Measurements from ENCODE around the gene KCTD5. TPM values are rescaled to one million over a fixed set of nuclear protein-coding genes. Genes with fewer than 3 reads are reported as not detected.
"Not testable (repeated sequence)": the region's sequence is repeated elsewhere in the genome, so short reads cannot be mapped to it uniquely, and the experiment has no call there.

KCTD5 gene
- total RNA-seq, 2 donors from 2014 or later: 13.5 to 14.3 TPM

GRCh38 chr16:2691491-2692248 is 9.3 kb downstream of the KCTD5 start:
- intact Hi-C loops (cut with DNase I): no loop called here
- no peak for DNase-seq (ENCODE audit: low spot score)

GRCh38 chr16:2692251-2692947 is 10.1 kb downstream of the KCTD5 start:
- no peak for DNase-seq (ENCODE audit: low spot score)
- intact Hi-C loops (cut with DNase I): no loop called here

- DNase-seq (ENCODE audit: low spot score): no peak
- intact Hi-C loops (cut with DNase I): no loop called here
Measured at GRCh38 chr16:2692948-2693651, 10.8 kb downstream of the KCTD5 start.

GRCh38 chr16:2696601-2697250 is 14.4 kb downstream of the KCTD5 start:
- DNase-seq (ENCODE audit: low spot score); intact Hi-C loops (cut with DNase I): not testable (repeated sequence)

- intact Hi-C loops (cut with DNase I): no loop called here
- DNase-seq (ENCODE audit: low spot score): no peak
Measured at GRCh38 chr16:2697401-2697948, 15.2 kb downstream of the KCTD5 start.

- intact Hi-C loops (cut with DNase I): no loop called here
- DNase-seq (ENCODE audit: low spot score): no peak
Measured at GRCh38 chr16:2698103-2698870, 16.0 kb downstream of the KCTD5 start.

GRCh38 chr16:2698965-2699750 is 16.8 kb downstream of the KCTD5 start:
- intact Hi-C loops (cut with DNase I): no loop called here
- DNase-seq (ENCODE audit: low spot score): no peak

- no peak for DNase-seq (ENCODE audit: low spot score)
- intact Hi-C loops (cut with DNase I): loop anchor here in 1 of 2 donors (10.0 kb wide), 1 partner anchor 155 kb away; the partner anchor contains the start of gene PRSS22
Measured at GRCh38 chr16:2699791-2700600, 17.7 kb downstream of the KCTD5 start.

- DNase-seq (ENCODE audit: low spot score): no peak
- intact Hi-C loops (cut with DNase I): loop anchor here in 1 of 2 donors (10.0 kb wide), 1 partner anchor 154 kb away; the partner anchor contains the start of gene PRSS22
Measured at GRCh38 chr16:2700786-2701185, 18.5 kb downstream of the KCTD5 start.

GRCh38 chr16:2701272-2701671 is 18.9 kb downstream of the KCTD5 start:
- DNase-seq (ENCODE audit: low spot score): no peak
- intact Hi-C loops (cut with DNase I): loop anchor here in 1 of 2 donors (10.0 kb wide), 1 partner anchor 154 kb away; the partner anchor contains the start of gene PRSS22

GRCh38 chr16:2701713-2702437 is 19.6 kb downstream of the KCTD5 start:
- no peak for DNase-seq (ENCODE audit: low spot score)
- intact Hi-C loops (cut with DNase I): loop anchor here in 1 of 2 donors (10.0 kb wide), 1 partner anchor 153 kb away; the partner anchor contains the start of gene PRSS22

GRCh38 chr16:2702438-2702825 is 20.1 kb downstream of the KCTD5 start:
- intact Hi-C loops (cut with DNase I): loop anchor here in 1 of 2 donors (10.0 kb wide), 1 partner anchor 152 kb away; the partner anchor contains the start of gene PRSS22
- DNase-seq (ENCODE audit: low spot score): no peak

- DNase-seq (ENCODE audit: low spot score): no peak
- intact Hi-C loops (cut with DNase I): loop anchor here in 1 of 2 donors (1.0 to 10.0 kb wide), 2 partner anchors 40 to 152 kb away; partner anchors contain the start of gene PRSS22
Measured at GRCh38 chr16:2702871-2703745, 20.8 kb downstream of the KCTD5 start.

- DNase-seq (ENCODE audit: low spot score): no peak
- intact Hi-C loops (cut with DNase I): loop anchor here in 1 of 2 donors (10.0 kb wide), 1 partner anchor 150 kb away; the partner anchor contains the start of gene PRSS22
Measured at GRCh38 chr16:2704166-2704982, 22.1 kb downstream of the KCTD5 start.
